Activated CD8-positive, alpha-beta memory T cell treated with anti-CD3 and anti-CD28 coated beads for 48 hours (primary cell): ENCODE measurements around the gene MOSPD3.
A peak's percentile ranks its signal among the peaks of the same experiment; 100 is the strongest.
"Not testable (repeated sequence)": the region's sequence is repeated elsewhere in the genome, so short reads cannot be mapped to it uniquely, and the experiment has no call there.

Experiments used
- DNase-seq, 3 experiments: peaks; one replicate each; pipeline ENCODE4 v3.0.0-alpha.2; 2020; ENCODE audit warnings: low read depth in 2 of 3, low spot score in 2 of 3

Gene MOSPD3, protein sequence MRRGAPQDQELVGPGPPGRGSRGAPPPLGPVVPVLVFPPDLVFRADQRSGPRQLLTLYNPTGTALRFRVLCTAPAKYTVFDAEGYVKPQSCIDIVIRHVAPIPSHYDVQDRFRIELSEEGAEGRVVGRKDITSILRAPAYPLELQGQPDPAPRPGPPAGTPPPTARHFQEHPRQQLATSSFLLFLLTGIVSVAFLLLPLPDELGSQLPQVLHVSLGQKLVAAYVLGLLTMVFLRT

DNA sequence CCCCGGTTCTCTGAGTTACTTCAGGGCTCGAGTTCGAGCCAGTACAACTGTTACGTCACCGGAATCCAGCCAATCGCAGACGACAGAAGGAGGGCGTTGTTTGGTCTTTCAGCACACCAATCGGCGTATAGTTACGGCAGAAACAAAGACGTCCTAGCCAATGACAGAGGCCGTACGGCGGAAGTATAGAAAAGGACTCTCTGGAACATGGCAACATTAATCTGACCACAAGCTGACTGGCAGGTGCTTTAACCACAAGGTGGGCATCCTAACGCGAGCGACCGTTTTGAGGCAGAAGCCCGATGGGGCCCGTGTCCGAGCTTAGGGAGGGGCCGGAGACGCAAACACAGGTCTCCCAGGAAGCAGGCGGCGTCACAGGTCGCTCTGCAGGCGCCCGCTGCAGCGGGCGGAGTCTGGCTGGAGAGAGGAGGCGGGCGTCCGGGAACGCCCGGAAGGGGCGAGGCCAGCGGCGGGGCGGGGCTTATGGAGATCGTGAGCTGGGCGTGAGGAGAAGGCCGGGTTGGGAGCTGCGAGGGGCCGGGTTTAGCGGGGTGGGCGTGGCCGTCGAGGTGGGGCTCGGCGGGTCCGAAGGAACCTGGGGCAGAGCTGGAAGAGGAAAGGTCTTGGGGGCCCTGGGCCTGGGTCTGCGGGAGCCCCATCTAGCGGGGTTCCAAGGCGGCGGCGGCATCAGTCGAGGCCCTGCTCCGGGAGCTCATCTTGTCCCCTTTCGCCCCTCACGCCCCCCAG, at the start of gene MOSPD3:
Gene MOSPD3 (plus strand): TSS at position 558 of the 747 bp plus-strand sequence. CDS start 252 bp downstream, outside the sequence.
- DNase-seq = peak; percentile 95 to 98 (median 97)

DNA sequence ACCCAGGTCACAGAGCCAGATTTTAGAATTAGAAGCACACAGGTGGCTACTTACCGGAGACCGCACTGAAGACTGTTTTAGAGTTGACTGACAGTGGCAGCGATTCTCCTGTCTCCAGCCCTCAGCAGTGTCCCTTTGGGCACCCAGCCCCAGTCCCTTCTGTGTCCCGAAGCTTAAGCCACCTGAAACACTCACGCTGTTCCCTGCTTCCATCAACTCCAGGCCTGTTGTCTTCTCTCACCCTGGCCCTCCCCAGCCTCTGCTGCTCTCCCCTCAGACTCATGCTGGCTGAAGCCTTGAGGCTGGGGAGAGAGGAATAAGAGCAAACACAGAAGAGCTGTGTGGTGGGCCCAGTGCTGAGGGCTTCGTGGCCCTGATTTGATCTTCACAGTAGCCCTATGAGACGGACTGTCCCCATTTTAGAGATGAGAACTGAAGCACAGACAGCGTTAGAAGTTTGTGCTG, 49.2 kb upstream of the MOSPD3 start:
- no peak for DNase-seq

DNA sequence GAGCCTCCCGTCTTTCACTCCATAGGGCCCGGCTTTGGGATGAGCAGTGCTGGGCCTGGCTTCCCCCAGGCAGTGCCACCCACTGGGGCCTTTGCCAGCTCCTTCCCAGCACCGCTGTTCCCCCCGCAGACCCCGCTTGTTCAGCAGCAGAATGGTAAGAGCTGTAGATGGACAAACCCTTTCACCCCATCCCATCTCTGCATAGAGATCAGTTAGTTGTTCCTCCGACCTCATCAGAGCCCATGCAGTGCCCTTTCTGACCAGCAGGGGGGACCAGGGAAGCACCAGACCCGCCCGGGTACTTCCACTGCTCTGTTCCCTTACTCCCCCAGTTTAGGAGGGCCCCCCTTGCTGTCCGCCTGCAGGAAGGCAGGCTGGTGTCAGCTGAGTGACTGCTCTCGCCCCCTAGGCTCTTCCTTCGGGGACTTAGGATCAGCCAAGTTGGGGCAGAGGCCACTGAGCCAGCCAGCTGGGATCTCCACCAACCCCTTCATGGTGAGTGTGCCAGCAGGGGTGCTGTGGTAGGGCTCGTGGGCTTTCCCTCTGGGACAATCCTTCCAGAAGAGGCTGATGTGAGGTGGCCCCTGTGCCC, 48.4 kb upstream of the MOSPD3 start:
- peak; percentile 40 to 77 (median 72) for DNase-seq

DNA sequence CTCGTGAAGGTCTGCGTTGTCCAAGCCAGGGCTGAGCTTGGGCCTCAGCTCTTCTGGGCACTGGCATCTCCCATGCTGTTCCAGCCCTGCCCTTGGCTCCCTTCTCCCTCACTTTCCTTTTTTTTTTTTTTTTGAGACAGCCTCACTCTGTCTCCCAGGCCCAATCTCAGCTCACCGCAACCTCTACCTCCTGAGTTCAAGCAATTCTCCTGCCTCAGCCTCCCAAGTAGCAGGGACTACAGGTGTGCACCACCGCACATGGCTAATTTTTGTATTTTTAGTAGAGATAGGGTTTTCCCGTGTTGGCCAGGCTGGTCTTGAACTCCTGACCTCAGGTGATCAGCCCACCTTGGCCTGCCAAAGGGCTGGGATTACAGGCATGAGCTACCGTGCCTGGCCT, 47.9 kb upstream of the MOSPD3 start:
- DNase-seq = not testable (repeated sequence)

DNA sequence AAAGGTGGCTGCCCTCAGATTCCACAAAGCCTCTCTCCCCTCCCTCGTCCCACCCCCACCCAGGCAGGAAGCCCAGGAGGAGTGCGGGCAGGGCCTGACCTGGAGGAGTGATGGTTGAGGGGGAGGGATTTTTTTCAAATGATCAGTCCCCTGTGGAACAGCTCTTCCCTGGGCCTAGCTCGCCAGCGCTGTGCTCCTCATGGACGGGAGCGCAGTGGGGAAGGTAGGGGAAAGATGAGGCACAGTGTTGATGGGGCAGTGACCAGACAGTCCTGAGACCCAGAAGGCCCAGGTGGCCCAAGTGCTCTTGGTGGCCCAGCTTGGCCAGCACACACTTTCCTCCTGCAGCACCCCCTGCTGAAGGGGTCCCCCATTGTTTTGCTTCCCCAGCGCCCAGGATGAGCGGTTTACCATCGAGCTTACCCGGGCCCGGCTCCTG, 47.2 kb upstream of the MOSPD3 start:
- DNase-seq = no peak

DNA sequence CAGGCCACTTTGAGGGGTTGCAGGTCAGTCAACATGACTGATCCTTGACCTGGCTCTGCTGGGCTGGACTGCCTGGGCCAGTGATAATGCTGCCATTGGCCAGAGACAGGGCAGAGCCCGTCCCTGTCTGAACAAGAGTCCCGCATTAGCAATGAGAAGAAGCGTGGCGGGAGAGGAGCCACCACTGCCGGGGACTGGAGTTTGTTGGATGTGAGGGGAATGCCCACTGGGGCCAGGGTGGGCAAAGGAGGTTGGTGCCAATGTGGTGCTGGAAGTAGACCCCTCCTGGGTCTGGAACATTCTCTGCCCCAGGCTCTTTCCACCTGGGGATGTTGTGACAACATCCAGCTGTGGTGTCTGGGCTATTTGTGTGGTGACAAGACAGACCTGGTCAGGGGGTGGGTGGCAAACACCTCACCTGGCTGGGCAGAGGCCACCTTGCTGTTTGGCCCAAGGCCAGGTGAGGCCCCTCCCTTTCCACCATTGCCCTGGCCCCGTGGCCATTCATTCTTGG, 46.3 kb upstream of the MOSPD3 start:
- no peak for DNase-seq

DNA sequence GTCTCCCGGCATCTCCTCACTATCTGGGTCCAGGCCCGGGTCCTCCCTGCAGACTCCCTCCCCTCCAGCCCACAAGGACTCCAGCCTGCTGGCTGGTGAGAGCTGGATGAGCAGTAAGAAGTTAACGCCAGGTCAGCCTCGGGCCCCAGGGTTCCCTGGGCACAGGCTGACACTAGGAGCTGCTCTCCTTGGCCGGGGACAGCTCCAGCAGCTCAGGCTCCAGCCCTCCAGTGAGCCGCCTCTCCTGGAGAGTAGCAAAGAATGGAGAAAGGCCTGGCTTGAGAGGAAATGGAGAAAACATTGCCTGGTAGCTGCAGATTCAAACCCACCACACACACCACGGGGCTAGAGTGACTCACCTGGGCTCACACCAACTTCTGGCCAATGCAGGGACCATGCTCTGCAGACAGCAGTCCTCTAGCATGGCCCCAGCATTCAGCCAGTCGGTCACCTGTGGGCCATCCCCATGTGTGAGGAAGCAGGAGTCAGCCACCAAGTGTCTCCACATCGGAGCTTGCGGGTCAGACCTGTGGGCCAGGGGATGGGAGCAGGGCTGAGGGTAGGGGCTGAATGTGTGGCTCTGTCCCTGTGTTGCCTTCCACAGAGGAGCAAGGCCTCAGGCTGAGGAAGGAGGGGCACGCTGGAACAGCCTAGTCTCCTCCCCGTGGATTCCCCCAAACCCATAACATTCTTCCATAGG, 45.2 kb upstream of the MOSPD3 start:
- no peak for DNase-seq

DNA sequence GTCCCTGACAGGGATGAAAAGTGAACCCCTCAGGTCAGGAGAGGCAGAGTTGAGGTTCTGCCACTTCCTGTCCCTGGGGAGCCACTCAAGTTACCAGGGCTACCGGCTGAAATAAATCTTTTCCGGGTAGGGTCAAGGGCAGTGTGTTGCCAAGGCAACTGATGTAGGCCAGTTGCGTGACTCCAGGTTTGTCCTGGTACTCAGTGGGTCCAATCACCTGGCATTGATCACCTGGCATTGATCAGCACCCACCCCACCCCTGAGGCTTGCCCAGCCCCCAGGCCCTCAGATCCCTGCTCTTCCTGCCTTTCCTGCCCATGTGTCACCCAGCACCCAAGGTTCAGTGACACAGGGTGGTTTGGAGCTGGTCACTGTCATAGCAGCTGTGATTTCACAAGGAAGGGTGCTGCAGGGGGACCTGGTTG, 44.6 kb upstream of the MOSPD3 start:
- no peak for DNase-seq

DNA sequence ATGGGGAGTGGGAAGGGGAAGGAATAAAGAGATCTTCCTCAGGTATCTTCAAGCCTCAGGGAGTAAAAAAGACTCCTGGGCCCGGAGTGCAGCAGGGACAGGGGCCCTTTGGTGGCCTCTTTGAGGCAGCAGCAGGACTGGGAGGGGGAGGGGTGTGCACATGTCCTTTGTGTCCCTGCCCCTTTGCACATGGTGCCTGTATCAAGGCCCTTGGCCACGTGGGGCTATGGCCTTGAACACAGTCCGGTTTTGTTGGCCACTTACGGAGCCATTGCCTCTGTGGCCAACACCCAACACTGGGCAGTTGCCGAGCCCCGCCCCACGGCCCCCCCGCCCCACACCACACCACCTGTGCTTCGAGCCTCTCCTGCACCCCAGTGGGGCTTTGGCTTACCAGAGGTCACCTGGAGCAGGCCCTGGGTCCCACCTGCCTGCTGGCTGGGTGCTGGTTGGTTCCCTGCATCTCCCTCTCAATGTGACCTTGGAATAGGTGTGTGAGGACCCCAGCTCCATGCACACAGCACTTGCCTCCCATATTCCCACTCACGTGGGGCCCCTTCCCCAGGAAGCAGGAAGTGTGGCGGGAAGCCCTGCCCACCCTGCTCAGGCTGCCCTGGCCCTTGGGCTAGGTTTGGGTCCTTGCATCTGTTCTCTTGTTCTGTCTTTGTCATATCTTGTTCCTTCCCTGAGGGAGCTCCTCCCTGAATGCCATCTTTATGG, 44.0 kb upstream of the MOSPD3 start:
- no peak for DNase-seq

DNA sequence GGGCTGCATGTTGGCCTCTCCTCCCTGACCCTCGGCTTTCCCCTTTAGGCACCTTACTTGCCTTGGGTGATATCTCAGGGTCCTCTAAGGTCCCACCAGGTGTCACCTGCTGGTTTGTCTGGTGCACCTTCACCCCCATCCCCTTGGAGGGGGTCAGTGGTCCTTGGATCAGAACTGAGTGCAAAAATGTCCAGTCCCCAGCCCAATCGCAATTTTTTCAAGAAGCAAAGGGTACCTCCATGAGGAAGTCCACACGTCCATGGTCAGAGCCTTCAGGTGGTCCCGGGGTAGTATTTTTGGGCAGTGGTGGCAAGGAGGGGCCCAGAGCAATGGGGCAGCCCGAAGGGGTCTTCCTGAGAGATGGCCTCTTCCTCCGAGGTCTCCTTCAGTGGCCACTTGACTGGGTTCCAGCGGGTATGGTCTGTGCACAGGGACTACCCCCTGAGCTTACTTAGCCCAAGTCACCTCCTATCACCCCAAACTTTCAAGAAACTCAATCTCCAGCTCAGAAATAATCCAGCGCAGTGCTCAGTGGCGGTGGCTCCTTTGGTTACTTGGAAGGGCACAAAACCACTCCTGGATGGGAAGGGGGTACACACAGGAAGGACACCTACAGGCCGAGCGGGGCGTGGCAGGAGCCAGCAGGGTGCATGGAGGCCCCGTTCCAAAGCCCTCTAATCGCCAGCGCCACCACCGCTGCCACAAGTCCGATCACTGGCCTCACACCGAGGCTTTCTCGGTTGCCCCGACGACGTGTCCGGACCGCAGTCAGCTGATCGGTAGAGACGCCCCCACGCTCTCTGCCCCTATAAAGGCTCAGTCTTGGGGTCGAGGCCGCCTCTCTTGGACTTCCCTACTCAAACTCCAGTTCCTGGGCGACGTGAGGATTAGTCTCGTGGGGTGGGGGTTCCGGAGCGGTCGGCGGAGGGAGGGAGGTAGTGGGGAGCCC, 43.2 kb upstream of the MOSPD3 start:
- DNase-seq = no peak

DNA sequence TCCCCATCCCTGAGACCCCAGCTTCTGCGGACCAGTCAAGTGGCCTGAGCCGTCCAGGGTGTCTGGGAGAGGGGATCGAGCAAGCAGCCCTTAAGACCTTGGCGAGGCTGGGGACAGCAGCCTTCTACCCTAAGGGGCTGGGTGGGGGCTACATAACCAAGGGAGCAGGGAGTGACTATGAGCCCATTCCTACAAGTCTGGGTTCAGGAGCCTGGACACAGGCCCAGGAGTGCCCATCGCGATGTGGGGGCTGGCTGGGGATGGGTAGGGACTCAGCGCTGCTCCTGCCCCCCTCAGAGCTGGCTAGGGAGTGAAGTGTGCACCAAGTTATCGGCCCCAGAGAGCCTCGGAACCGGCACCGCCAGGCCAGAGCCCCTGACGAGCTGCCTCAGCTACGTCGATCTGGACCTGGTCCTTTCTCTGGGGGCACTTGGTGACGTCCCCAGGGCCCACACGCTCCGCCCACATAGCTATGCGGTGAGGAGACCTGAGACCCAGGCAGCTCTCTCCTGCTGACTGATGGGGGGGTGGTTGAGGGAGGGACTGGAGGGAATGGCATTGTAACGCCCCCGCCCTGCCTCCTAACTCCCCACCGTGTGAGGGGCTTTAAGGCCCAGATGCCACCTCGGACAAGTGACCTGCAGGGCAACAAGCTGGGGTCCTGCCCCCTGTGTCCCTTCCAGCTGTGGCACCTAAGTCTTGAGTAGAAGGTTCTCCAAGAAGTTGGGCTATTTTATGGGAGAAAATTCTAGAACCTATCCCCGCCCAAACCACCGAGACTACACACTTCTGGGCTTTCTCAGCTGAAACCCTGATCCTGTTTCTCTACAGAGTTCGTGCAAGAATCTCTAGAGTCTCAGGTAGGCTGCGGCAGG, 41.1 kb upstream of the MOSPD3 start:
- DNase-seq = no peak

DNA sequence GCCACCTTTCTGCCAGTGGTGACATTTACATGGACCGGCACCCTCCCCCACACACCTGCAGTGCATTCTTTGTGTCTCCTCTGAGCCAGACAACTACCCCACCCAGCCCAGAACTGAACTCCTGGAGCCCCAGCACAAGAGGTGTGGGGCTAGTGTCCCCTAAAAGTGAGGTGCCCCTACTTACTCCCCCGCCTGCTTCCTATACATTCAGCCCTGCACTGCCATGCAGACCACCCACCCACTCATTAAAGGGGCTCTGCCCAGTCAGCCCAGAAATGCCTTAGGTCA, 40.6 kb upstream of the MOSPD3 start:
- DNase-seq = no peak

DNA sequence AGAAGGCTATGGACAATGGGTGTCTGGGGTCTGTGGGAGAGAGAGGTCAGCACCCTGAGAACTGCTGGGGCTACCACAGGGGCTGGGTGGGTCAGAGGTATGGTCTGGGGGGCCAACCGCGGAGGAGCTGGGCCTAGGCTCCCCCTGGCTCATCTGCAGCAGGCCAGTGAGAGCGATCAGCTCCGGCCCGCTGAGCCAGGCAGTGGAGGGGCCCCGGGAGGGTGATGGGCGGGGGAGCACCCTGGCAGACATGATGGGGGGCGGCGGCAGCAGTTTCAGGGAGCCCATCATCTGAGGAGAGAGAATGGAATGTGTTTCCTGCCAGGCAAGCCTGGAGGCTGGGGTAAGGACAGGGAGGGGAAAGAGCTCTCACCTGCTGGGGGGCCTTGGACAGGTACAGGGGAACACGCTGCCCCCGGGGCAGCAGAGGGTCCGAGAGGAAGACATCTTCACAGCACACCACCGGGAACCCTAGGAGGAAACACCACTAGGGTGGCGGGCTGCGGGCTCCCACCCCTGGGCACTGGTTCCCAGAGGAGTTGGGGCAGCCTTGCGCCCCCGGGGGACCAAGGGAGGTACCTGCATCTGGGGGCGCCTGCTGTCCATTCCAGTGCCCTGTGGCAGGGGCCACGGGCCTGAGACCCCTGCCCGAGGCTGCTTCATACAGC, 39.9 kb upstream of the MOSPD3 start:
- no peak for DNase-seq

DNA sequence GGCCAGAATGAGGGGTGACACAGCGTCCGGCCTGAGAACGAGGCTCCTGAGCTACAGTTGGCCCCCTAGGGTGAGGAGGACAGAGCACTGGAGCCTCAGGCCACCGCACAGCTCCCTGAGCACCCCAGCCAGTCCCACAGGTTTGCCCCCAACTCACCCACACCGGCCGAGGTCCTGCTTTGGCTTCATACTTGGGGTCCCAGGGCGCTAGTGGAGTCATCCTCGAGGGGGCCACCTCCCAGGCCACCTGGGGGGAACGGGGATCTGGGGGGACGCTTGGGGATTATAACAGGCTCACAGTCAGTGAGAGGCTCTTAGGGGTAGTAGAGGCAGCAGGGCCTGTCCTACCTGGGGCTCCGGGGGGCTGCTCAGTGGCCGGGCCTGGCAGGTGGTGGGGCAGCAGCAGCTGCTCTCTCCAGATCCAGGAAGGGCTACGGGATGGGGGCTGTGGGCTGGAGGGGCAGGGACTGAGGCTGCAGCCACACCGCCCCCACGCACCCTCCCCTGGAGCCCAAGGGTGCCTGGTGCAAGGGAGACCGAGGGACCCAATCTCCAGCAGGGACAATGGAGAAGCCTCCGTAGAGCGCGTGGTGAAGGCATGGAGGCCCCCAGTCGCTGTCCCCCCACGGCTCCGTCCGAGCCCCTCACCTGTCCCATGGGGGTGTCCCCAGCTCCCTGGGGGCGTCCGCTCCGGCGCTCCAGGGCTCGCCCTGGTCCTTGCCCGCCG, 39.2 kb upstream of the MOSPD3 start:
- DNase-seq = no peak

DNA sequence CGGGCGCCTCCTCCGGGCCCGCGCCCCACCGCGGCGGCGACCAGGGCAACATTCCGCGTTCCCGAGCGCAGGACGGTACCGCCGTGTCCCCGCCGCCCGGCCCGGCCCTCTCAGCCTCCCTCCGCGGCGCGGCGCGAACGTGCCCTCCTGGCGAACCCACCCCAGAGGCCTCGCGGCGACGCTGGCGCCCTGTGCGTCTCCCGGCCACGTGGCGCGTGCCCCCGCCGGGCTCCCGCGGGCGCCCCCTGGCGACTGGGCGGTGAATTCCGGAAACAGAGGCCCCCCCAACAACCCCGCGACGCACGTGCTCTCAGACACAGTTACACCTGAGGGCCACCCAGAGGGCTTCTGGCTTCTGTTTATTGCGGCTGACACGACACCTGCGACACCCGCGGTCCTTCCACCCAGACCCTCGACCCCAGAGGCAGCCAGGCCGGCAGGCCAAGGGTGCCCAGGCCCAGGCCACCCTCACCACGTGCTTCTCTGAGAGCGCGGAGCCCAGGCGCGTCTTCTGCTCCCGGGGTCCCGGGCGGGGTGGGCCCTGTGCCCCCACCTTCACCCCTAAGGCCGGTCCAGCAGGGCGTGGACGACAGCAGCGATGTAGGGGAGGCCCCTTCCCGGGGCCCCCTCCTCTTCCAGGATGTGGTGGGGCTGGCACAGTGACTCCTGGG, 38.5 kb upstream of the MOSPD3 start, which contains the start of gene SAP25:
Gene SAP25 (minus strand): TSS at position 210 of the 671 bp plus-strand sequence. CDS start 158 bp downstream, at position 52.
- no peak for DNase-seq

DNA sequence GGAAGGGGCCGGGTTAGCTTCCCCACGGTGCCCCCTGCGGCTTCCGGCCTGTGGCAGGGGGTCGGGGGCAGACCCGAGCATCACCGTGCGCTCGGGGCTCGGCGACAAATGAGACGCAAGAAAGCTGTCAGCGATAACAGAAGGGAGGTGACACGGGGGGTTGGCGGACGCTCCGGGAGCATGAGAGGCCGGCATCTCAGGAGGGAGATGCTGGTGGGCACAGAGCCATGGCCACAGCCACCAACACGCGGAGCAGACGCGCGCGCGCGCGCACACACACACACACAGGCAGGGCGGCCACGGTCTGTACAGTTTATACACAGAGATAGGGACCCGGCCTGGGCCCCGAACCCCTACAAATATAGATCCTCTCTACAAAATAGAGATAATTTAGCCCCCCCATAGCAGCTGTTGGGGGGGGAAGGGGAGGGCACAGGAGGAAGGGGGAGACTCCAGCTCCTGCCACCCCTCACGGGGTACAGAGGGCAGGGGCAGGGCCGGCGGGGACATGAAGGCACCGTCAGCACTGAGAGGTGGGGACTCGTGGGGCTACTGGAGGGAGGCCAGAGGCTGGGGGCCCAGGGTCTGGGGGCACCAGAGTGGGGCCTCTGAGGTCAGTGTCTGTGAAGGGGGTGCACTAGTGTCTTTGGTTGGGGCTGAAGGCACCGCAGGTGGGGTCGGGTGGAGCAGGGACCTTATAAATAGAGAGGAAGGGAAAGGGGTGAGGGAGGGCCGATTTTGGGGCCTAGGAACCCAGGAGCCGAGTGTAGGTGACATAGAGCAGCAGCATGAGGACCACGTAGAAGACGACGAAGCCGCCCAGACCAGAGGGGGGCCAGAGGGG, 37.8 kb upstream of the MOSPD3 start:
- no peak for DNase-seq
